NCI-H187 treated with DMSO at 0.1 percent for 48 hours (cell line): Measurements from ENCODE around the gene RMDN2.

Experiments used
- DNase-seq: peaks from one replicate; lab custom pipeline; 2025; lab: John Stamatoyannopoulos, UW

Gene RMDN2, protein sequence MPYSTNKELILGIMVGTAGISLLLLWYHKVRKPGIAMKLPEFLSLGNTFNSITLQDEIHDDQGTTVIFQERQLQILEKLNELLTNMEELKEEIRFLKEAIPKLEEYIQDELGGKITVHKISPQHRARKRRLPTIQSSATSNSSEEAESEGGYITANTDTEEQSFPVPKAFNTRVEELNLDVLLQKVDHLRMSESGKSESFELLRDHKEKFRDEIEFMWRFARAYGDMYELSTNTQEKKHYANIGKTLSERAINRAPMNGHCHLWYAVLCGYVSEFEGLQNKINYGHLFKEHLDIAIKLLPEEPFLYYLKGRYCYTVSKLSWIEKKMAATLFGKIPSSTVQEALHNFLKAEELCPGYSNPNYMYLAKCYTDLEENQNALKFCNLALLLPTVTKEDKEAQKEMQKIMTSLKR

DNA sequence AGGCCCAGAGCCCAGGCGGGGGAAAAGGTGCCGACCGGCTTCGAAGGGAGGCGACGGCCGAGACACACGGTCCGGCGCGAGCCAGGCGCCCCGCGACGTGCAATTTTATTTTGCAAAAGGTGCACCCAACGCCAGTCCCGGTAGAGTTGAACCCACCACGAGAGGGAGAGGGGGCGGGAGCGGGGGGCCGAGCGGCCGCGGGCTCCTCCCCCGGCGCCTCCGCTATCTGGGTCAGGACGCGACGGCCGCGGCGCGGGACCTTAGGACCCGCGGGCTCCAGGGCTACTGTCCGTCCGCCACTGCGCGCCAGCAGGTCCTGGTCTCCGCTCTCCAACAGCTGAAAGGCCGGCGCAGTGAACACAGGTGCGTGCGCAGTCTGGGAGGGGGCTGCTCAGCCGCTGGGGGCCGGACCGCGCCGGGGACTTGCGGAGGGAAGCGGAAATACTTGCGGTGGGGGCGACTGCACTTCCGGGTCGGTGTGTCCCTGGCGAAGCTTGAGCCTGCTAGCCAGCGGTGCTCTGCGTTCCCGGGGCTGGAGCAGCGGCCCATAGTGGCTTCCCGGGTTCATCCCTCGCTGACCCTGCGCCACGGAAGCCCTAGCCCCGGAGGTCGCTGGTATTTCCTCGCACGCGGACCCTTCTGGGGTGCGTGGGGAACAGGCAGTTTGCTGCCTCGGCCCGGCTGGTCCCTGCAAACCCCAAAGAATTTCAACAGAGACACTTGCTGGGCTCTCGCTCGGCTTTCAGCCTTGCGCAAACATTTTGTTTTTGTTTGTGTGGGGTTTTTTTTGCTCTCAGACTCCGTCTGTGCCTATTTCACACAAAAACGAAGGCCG lies at the start of gene RMDN2:
Gene RMDN2, plus strand, starts transcription at position 225 of the 835 bp plus-strand sequence. CDS start 3,991 bp downstream, outside the sequence.
- peak; percentile 70 for DNase-seq

DNA sequence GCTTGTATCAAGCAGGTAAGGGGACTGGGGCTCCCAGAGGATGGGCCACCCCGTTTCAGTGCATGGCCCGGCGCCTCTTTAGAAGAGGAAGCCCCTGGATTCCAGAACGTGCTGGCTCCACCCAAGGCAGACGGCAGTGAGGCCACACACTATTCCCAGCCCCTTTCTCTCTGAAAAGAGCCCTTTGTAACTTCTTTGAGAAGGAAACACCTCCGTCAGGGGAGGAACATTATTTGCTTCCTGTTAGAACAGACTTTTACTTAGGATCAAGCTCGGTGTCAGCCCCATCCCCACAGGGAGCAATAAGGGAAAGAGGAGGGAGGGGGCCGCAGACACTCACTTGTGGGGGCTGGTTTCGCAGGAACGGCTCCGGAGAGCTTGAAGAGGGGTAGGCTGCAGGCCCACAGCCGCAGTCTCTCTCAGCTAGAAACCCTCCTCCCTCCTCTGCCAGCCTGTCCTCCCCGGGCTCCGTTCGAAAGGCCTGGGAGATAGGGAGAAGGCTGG lies 49.6 kb upstream of the RMDN2 start:
- no peak for DNase-seq

DNA sequence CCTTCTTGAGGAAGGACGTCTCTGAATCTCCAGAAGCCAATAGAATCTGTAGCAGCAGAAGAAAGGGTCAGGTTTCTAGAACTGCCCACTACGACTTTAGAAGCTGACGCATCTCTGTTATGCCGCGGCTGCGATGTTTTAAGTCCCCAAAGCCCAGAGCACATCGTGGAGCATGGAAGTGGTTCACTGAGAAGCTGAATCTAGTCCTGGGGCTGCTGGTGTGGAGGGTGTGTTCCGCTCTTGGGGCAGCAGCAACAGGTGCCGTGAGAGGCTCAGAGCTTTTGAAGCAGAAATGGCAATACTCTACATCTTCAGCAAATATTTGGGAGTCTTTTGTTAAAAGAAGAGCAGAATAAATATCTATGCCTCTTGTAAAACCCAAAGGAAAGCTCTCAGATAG lies 48.9 kb upstream of the RMDN2 start:
- no peak for DNase-seq

DNA sequence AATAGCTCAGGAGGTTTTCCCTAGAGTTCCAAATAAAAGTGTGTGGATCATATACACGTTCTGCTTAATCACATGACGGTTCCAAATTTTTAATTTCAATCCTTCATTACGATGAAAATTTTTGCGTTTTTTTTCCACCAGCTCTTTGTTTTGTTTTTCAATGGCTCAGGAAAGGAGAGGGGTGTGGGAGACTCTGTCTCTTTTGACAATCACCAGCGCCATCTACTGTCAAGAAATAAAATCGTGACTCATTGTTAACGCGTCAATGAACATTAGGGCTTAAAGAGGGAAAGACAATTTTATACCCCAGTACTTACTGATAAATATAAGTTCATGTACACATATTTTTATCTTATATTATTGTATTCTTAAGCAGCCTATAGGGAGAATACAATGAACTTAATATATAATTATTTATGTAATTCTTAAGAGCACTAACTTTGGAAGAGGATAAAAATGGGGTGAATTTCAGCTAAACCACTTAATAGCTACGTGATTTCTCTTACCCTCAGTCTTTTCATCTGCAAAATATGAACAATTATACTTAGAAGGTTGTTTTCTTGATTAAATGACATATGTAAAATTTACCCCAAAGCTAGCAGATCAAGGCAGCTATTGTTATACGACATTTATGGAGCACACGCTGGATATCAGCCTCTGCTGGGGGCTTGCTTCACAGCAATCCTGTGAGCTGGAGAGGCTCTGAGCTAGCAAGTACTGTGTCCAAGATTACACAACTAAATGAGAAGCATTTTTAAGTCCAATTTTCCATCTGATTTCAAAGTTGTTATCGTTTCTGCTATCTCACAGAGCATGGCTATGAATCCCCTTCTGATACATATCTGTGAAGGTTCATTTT lies 47.4 kb upstream of the RMDN2 start:
- DNase-seq: peak; percentile 51

DNA sequence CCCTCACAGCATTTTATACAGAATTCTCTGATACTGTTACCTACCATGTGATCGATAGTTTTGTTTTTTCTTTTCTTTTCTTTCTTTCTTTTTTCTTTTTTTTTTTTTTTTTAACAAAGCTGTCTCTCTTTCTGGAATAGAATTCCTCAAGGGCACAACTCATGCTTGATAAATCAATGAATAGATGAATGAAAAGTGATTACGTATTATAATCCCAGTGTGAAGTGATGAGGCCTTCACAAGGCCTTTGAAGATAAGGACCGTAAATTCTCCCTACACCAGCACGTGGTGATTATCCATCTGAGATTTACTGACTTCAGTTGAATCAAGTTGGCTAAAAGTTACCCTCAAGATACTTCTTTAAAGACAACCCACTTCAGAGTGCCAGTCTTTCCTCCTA lies 46.6 kb upstream of the RMDN2 start:
- DNase-seq: no peak

DNA sequence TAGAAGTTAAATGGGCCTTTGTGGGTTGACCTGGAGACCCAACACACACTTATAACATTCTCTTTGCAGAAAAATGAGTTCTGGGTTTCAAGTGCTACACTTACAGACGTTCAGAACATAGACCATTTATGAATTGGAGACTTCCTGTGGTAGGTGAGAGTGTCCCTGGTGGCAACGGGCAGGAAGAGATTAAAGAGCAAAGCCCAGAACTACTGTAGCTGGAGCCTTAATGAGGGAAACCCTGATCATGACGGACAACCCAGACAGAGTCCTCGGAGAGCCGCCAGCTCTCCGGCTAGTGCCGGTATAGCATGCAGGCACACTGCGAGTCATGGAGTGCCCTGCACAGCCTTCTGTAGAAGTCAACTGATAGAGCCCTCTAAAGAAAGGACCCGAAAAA lies 44.5 kb upstream of the RMDN2 start:
- no peak for DNase-seq

DNA sequence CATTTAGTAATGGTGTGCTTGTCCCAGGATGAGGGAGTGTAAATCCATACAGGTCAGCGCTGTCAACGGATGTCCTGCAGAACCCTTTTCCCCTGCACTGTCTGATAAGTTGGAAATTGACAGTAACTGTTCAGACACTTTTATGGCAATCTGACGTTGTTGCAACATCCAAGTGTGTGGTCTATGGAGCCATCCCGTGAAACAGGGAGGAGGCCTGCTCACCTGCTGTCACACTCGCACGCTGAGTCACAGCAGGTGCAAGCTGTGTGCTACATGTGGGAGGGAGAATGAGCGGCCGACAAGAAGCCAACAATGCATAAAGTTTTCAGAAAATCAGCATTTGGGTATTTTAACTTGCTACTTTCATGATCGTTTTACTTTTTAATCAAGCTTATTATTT lies 43.7 kb upstream of the RMDN2 start:
- no peak for DNase-seq

DNA sequence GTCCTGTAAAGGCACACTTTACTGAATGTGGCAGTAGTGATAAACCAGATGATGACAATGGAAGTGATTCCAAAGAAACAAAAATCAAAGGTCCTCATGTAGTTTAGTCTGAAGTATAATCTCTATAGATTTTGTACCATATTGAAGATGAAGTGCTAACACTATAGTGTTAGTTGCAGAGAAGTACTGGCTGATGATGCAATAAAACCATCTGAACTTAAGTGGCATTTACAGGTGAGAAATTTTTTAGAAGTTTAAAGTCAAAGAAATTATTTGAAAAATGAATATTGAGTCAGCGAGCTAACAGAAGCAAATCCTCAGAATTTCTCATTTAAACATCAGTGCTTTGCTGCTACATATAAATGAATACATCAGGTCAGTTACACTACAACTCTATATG lies 43.1 kb upstream of the RMDN2 start:
- no peak for DNase-seq

DNA sequence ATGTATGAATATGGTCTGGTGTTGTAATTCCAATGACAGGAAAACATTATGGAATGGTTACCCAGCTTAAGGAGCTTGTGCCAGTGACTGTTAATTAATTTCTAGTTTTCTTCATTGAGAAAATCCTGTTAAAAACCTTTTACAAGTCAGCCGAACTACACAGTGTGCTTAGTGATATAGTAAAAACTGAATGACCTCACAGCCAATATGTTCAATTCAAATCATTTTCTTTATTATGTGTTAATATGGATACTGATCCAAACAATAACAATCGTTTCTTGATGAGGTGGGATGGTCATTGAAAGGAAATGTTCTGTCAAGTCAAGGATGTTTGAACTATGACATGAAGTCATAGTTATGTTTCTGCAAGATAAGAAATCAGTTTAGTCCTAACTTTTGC lies 41.6 kb upstream of the RMDN2 start:
- DNase-seq: no peak

DNA sequence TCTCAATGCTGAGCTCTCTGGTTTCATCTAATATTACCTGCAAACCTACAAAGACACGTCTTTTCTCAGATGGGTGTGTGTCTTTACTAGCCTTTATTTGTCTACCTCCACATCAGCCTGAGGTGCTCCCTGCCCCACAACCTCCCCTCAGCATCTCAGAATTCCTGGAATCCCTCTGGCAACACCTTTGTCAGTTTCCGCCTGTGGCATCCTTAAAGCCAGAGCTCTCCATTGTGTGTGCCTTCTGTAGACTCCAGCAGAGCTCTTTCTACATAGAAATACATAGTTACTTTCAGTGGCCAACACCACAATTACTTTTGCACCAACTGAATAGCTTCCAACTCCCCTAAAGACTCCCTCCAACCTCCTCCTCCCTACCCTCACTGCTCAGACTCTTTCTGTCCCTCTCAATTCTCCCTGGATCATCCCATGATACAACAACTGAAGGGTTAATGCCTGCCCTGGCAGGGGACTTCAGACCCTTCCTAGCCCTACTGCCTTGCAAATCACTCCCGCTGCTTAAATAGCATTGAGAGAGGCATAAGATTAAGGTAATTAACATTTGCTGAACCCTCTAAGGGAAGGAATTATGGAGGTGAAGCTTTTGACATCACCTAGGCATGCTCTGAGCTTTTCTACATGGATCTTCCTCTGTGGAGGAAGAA lies 39.6 kb upstream of the RMDN2 start:
- DNase-seq: no peak

DNA sequence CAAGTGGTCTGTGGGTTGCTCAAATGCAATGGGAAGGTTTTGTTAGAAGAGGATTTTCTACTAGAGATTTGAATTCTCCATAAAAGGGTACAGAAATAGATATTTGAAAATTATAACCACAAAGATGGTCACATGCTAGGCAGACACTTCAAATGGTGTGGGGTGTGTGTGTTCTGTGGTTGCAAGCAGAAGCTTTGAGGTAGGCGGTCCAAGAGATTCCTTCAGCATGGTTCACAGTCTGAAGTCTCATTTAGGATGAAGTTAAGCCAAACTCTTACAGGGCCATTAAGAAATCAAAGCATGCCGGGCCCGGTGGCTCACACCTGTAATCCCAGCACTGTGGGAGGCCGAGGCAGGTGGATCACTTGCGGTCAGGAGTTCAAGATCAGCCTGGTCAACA lies 38.3 kb upstream of the RMDN2 start:
- no peak for DNase-seq

DNA sequence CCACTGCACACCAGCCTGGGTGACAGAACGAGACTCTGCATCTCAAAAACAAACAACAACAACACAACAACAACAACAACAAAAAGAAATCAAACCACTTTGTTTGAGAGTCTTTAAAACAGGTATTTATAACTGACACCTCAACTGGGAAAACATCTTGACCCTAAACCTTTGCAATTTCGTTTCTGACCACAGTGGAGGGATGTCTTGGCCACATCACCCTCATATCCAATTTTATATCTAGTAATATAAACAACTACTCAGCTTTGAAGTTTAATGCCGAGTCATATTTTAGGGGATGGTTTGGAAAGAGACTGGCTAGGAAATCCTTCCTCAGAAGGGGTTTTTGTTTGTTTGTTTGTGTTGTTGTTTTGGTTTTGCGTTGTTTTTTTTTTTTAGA lies 37.8 kb upstream of the RMDN2 start:
- DNase-seq: no peak

DNA sequence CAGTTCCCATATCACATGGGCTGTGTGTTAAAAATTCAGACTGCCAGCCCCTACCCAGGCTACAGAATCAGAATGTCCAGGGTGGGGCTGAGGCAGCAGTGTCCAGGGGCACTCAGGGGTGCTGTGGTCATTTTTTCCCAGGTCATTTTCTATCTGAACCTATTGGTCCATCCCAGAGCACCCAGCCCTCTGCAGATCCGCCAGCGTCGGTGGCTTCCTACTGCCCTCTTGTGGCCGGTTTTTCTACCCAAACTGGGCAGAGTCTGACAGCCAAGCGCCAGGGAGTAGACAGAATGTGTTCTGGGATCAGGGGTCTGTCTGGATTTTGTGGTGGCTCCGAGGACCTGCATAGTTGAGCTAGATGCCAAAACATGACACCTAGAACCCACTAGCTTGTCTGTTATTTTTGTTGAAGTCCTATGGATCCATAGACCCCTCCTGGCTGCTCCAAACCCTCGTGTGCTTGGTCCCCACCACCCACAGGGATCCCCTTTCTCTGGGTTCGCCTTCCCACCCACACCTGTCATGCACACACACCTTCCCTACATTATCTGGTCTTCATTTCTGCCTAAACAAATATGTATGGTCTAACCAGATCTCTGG lies 34.1 kb upstream of the RMDN2 start:
- no peak for DNase-seq

DNA sequence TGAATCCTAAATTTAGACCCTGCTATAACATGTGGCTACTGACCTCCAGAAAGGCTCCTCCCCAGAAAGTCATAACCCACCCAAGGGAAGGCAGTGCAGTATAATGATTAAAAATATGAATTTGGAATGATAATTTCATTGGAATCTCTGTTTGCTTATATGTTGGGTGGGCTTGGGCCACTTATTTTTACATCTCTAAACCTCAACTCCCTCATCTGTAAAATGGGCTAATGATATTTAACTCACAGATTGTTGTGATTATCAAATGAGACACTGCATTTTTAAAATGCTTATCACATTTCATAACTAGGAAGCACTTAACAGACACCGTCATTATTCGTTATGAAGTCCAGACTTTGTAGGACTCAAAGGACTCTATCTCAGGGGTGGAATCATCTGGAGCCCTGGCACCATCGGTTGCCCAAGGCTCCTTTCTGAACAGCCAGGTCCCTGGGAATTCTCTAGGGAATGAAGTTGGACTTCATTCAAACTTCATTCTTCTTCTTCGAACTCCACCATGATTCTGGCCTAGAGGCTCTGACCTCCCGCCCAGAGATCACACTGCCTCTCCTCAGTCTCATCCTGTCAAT lies 33.1 kb upstream of the RMDN2 start:
- no peak for DNase-seq

DNA sequence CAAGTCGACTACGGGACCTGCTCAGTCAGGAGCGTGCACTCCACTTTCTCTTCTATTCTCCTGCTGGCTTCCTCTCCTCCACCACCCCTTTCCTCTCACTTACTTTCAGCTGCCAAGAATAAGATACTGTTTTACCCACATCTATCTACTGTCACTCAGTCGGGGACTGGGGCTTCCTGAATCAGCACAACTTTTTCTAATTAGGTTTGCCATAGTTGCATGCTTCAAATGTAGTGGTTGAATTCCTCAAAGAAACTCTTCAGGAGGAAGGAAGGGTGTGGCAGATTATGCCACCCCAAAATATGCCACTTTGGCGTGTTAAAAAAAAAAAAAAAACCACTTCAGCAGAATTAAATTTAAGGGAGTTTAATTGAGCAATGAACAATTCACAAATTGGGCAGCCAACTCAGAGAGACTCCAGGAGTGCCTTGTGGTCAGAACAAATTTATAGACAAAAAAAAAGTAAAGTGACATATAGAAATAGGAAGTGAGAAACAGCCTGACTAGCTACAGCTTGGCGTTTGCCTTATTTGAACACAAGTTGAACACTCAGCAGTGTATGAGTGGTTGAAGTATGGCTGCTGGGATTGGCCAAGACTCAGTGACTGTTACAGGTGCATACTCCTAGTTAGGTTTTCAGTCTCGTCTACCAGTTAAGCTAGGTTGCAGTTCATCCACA lies 32.5 kb upstream of the RMDN2 start:
- DNase-seq: no peak

DNA sequence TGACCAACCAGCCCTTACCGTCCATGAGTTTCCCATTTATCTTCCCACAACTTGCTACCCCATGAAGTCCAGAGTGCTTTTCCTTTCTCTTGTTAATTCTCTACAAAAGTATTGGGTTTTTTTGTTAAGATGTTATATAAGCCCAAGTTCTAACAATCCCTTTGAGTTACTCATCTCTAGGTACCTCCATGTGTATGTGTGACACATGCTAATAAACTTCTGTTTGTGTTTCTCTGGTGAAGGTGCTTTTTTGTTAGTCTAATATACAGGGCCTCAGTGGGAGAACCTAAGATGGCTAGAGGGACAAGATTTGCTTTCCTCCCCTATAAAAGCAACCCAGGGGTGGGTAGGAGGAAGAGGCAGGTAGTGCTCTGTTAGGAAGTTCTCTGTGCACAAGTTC lies 31.8 kb upstream of the RMDN2 start:
- no peak for DNase-seq

DNA sequence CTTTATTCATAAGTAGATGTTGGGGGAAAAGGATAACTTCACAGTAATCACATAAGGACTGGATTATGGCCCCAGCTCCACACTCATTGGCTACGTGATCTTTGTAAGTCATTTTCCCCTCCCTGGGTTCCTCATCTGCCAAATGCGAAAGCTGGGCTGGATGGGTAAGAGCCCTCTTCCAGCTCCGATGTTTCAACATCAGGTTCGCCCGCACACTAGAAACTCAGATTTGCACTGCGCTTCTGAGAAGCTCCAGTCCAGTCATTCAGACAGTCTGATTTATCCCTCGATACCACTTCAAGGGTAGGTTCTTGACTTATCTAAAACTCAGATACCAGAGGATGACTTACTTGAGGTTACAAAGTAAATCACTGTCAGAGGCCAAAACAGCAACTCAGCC lies 31.0 kb upstream of the RMDN2 start:
- DNase-seq: no peak

DNA sequence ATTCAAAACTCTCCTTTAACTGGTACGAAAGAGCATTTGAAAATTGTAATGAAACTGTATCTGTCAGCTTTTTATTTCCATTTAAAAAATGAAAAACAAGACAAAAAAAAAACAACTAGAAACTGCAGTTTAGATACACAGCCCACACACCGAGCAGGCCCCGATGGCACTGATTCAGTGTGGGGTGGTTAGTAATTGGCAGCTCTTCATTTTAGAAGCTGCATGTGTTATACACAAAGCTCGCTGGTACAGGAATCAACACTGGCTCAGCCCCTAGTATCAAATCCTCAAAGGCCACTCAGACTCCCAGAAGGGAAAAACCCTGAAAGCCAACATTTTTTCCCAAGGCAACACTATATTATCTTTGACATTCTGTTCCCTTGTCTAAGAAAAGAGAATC lies 30.5 kb upstream of the RMDN2 start:
- DNase-seq: no peak

DNA sequence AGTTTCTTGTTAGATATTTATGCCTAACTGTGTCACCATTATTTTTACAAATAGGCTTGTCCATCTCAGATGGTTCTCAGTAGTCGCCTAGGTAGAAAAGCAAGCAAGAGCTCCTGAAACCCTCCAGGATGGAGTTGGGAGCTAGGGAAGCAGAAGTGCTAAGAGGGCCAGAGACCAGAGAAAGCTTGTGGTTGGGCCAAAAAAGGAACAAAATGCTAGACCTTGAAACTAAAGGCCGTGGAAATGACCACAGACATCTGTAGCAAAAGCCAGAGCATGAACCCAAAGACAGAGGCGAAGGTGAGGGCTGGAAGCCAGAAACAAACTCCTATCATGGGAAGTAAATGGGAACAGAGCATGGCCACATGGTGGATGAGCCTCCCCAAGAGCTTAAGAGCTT lies 29.9 kb upstream of the RMDN2 start:
- no peak for DNase-seq

DNA sequence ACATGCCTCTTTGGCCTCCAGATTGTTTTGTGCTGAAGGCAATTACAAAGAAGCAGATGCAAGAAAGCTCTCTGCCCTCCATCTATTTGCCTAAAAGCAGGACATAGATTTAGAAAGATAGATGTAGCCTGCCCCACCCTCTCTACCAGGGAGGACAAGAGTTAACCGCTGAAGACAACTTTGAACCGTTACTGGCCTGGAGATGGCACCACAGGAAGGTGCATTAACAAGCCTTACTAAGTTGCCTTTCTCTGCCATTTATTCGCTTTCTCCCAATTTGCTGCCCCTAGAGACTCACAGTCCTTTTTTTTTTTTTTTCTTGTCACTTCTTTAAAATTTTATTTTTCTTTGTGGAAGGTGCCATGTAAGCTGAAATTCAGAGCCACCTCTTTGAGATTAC lies 28.8 kb upstream of the RMDN2 start:
- DNase-seq: no peak
